ENCODE measurements around the gene SLC39A11. TPM values are rescaled to one million over a fixed set of nuclear protein-coding genes. Genes with fewer than 3 reads are reported as not detected.

SLC39A11 gene
- total RNA-seq, 1 donor from 2014 or later: 13.2 TPM

GRCh38 chr17:72735592-72735991 lies 356.9 kb downstream of the SLC39A11 start:
- no peak for DNase-seq (ENCODE audit: low spot score)
- Mint-ChIP-seq H3K4me3 (ENCODE audit: unreplicated experiment) (no peak overlapping the region), H3K27ac (ENCODE audit: unreplicated experiment) (no peak overlapping the region), H3K36me3 (ENCODE audit: low read depth, unreplicated experiment) (no peaks in the 10 kb centered on the region), H3K27me3 (ENCODE audit: unreplicated experiment) (no peaks in the 10 kb centered on the region), H3K9me3 (ENCODE audit: unreplicated experiment) (no peaks in the 10 kb centered on the region), H3K4me1 (ENCODE audit: unreplicated experiment) (no peaks in the 10 kb centered on the region)
- TF ChIP-seq, protein P1, sequence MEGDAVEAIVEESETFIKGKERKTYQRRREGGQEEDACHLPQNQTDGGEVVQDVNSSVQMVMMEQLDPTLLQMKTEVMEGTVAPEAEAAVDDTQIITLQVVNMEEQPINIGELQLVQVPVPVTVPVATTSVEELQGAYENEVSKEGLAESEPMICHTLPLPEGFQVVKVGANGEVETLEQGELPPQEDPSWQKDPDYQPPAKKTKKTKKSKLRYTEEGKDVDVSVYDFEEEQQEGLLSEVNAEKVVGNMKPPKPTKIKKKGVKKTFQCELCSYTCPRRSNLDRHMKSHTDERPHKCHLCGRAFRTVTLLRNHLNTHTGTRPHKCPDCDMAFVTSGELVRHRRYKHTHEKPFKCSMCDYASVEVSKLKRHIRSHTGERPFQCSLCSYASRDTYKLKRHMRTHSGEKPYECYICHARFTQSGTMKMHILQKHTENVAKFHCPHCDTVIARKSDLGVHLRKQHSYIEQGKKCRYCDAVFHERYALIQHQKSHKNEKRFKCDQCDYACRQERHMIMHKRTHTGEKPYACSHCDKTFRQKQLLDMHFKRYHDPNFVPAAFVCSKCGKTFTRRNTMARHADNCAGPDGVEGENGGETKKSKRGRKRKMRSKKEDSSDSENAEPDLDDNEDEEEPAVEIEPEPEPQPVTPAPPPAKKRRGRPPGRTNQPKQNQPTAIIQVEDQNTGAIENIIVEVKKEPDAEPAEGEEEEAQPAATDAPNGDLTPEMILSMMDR (IDR thresholded peaks at IDR 0.05; ENCODE audit: unreplicated experiment): no peak

- no peak overlapping the region for H3K27ac Mint-ChIP-seq (ENCODE audit: unreplicated experiment)
- no peak for DNase-seq (ENCODE audit: low spot score)
- H3K27me3 Mint-ChIP-seq (ENCODE audit: unreplicated experiment): peaks cover 2% of the 10 kb centered on the region
- H3K4me1 Mint-ChIP-seq (ENCODE audit: unreplicated experiment): no peaks in the 10 kb centered on the region
- no peaks in the 10 kb centered on the region for H3K9me3 Mint-ChIP-seq (ENCODE audit: unreplicated experiment)
- no peak overlapping the region for H3K4me3 Mint-ChIP-seq (ENCODE audit: unreplicated experiment)
- TF ChIP-seq, protein P1 (IDR thresholded peaks at IDR 0.05; ENCODE audit: unreplicated experiment): no peak
- H3K36me3 Mint-ChIP-seq (ENCODE audit: low read depth, unreplicated experiment): no peaks in the 10 kb centered on the region
Measured at GRCh38 chr17:72735048-72735447, 357.4 kb downstream of the SLC39A11 start.

DNA sequence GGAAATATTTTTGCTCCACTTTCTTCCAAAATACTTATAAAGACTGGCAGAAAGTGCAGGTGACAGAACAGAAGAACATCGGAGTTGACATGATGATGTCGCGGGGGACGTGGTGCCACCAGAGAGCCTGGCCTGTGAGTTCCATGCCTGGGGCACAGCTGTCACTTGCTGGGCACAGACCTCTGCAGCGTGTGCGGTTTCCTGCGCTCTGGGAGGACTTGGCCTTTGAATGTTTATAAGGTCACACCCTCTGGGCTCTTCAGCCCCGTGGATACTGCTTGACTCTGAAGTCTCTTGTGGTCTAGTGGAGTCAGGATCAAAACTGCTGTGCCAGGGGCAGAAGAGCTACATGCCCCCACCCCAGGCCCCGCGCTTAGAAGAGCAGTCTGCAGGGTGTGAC lies 357.9 kb downstream of the SLC39A11 start:
- Mint-ChIP-seq H3K27ac (ENCODE audit: unreplicated experiment) (no peak overlapping the region), H3K4me3 (ENCODE audit: unreplicated experiment) (no peak overlapping the region), H3K9me3 (ENCODE audit: unreplicated experiment) (no peaks in the 10 kb centered on the region), H3K4me1 (ENCODE audit: unreplicated experiment) (no peaks in the 10 kb centered on the region), H3K36me3 (ENCODE audit: low read depth, unreplicated experiment) (no peaks in the 10 kb centered on the region), H3K27me3 (ENCODE audit: unreplicated experiment) (peaks cover 2% of the 10 kb centered on the region)
- TF ChIP-seq, protein P1 (IDR thresholded peaks at IDR 0.05; ENCODE audit: unreplicated experiment): no peak
- no peak for DNase-seq (ENCODE audit: low spot score)

DNA sequence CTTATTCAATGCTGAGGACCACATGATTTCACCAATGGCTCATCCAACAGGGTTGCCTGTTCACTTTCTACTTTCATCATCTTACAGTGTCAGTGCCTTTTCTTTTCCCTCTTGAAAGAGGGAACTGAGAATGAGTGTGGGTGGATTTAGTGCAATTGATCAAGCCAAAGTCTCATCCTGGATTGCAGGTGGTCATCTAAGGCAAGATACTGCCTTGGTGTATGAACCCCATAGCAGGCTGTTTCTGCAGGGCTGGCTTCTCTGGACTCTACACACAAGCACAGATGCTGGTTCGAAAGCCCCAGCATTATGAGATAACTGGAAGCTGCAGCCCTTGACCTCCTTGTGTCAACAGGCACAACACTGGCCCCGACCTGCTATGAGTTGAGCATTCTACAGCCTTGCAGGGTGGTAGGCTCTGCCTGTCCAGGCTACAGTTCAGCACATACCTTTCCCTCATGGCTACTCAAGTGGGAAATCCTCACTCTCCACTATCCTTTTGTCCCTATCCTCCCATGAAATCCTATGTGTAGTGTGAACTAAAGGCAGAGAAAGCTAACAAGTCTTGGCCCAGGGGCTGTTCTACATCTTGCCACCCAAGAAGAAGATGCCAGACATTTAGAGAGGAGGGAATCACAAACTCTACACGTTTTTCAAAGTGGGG lies 358.7 kb downstream of the SLC39A11 start:
- Mint-ChIP-seq H3K27ac (ENCODE audit: unreplicated experiment) (no peak overlapping the region), H3K4me1 (ENCODE audit: unreplicated experiment) (no peaks in the 10 kb centered on the region), H3K4me3 (ENCODE audit: unreplicated experiment) (no peak overlapping the region), H3K36me3 (ENCODE audit: low read depth, unreplicated experiment) (no peaks in the 10 kb centered on the region), H3K27me3 (ENCODE audit: unreplicated experiment) (peaks cover 2% of the 10 kb centered on the region), H3K9me3 (ENCODE audit: unreplicated experiment) (no peaks in the 10 kb centered on the region)
- DNase-seq (ENCODE audit: low spot score): no peak
- TF ChIP-seq, protein P1 (IDR thresholded peaks at IDR 0.05; ENCODE audit: unreplicated experiment): no peak

DNA sequence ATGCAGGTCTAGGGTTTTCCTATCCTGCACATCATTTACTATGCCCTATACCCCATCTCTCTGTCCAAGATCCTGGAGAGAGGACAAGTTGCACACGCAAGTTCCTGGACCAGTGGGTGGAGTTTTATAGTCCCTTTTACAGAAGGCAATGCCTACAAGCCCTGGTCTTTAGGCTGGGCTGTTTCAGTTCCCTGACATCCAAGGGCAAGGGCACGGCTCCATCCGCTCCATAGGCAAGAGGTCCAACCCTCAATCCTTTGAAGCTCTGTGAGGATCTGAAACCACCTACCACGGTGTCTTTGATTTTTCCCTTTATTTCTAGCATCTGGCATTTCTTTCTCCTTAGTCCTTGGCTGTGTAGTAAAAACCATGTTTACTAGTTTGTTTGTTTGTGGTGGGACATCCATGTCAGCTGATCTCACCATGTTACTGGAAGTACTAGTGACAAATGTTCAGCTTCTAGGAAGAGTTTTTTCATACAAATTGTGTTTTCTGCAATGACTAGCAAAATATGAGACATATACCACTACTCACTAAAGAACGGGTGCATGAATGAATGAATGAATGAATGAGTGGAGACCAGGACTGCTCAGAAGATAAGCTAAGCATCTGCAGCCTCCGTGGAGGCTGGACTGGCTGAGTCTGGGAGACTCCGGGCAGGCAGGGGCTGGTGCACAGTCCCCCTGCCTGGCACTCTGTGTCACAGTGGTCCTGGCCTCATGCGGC lies 359.4 kb downstream of the SLC39A11 start:
- TF ChIP-seq, protein P1 (IDR thresholded peaks at IDR 0.05; ENCODE audit: unreplicated experiment): no peak

More for the DNA sequence above, 359.4 kb downstream of the SLC39A11 start:
- no peak for DNase-seq (ENCODE audit: low spot score)
- Mint-ChIP-seq H3K4me3 (ENCODE audit: unreplicated experiment) (no peak overlapping the region), H3K36me3 (ENCODE audit: low read depth, unreplicated experiment) (no peaks in the 10 kb centered on the region), H3K9me3 (ENCODE audit: unreplicated experiment) (no peaks in the 10 kb centered on the region), H3K4me1 (ENCODE audit: unreplicated experiment) (no peaks in the 10 kb centered on the region), H3K27me3 (ENCODE audit: unreplicated experiment) (peaks cover 3% of the 10 kb centered on the region), H3K27ac (ENCODE audit: unreplicated experiment) (no peak overlapping the region)
